ENCODE data around the gene TVP23A.
"Not testable (repeated sequence)": the region's sequence is repeated elsewhere in the genome, so short reads cannot be mapped to it uniquely, and the experiment has no call there.

Gene TVP23A

GRCh38 chr16:10743610-10744369 is 74.8 kb downstream of the TVP23A start, which contains the start of gene NUBP1:
Gene NUBP1 (plus strand): TSS chr16:10743842. CDS start chr16:10743864, 22 bp downstream.
- peak; percentile 95 to 96 for DNase-seq

- no peak for DNase-seq
Measured at GRCh38 chr16:10743227-10743609, 75.4 kb downstream of the TVP23A start.

- no peak for DNase-seq
Measured at GRCh38 chr16:10741844-10742243, 76.8 kb downstream of the TVP23A start.

- DNase-seq, result not testable (repeated sequence)
Measured at GRCh38 chr16:10741249-10741648, 77.3 kb downstream of the TVP23A start.

GRCh38 chr16:10740845-10741208 is 77.8 kb downstream of the TVP23A start:
- DNase-seq, result no peak

- no peak for DNase-seq
Measured at GRCh38 chr16:10740000-10740844, 78.4 kb downstream of the TVP23A start.

GRCh38 chr16:10738231-10739077 is 80.1 kb downstream of the TVP23A start:
- DNase-seq, result no peak

GRCh38 chr16:10737068-10737625 is 81.4 kb downstream of the TVP23A start:
- peak; percentile 59 to 64 for DNase-seq

- no peak for DNase-seq
Measured at GRCh38 chr16:10731790-10732189, 86.8 kb downstream of the TVP23A start.

- no peak for DNase-seq
Measured at GRCh38 chr16:10729104-10730048, 89.2 kb downstream of the TVP23A start.

GRCh38 chr16:10728003-10728887 is 90.3 kb downstream of the TVP23A start:
- no peak for DNase-seq
